C1 segment of cervical spinal cord (tissue), 14 donors: ENCODE results near the gene DGKD.

ENCODE experiments used
- DNase-seq, 14 donors: peaks; one replicate each; lab custom pipeline; 2025; lab: John Stamatoyannopoulos, UW

Gene DGKD

GRCh38 chr2:233338812-233339368, 15.4 kb upstream of the DGKD start:
- DNase-seq = no peak

DNA sequence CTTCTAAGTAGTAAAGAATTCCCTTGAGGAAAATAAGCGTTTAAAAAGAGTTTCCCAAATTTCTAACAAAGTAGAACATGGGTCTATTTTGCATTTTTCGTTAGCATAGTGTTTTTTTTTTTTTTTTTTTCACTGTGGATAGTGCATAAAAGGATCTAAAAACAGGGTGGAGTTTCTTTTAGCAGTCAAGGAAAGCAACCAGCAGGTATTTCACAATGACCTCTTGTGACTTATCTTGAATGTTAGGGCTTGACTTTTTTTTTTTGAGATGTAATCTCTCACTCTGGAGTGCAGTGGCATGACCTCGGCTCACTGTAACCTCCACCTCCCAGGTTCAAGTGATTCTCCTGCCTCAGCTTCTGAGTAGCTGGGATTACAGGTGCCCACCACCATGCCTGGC, 14.9 kb upstream of the DGKD start:
- DNase-seq = no peak

GRCh38 chr2:233341296-233341695, 13.0 kb upstream of the DGKD start:
- no peak for DNase-seq

DNA sequence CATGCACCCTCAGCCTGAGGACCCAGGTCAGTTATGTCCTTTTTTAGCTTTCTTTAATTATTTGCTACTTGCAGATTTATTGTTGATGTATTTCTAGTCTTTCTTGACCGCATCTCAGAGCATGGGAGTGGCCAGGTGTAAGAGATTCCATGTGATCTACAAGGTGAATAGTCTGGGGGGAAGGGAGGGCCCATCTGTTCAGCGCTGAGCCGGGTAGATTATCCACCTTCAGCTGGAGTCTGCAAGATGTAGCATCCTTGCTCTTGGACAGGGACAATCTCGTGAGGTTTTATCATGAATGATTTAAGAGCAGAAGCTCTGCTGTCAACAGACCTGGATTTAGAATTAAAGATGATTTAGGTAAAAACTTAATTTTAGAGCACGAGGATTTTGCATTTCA, 12.0 kb upstream of the DGKD start:
- no peak for DNase-seq

GRCh38 chr2:233343171-233343705, 11.1 kb upstream of the DGKD start:
- no peak for DNase-seq

- DNase-seq = no peak
These were observed 7.9 kb upstream of the DGKD start for GRCh38 chr2:233346376-233346775.

DNA sequence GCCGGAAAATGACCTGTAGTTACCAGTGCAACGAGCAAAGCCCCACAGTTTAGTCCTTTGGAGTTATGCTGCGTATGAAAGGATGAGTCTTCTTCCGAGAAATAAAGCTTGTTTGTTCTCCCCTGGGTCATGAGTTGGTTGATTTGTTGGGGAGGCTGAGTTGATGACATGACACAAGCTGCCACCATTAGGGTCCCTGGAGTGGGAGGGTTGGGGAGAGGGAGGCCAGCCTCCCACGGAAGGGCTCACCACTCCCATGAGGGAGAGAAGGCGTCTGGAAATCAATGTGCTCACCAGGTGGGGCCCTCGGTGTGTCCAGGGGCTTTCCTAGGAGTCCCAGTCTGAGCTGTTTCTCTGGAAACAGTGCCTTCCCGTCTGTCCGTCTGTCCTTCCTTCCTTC, 7.4 kb upstream of the DGKD start:
- peak in 3 of 14 donors; percentile 16 to 64 (median 45) for DNase-seq

DNA sequence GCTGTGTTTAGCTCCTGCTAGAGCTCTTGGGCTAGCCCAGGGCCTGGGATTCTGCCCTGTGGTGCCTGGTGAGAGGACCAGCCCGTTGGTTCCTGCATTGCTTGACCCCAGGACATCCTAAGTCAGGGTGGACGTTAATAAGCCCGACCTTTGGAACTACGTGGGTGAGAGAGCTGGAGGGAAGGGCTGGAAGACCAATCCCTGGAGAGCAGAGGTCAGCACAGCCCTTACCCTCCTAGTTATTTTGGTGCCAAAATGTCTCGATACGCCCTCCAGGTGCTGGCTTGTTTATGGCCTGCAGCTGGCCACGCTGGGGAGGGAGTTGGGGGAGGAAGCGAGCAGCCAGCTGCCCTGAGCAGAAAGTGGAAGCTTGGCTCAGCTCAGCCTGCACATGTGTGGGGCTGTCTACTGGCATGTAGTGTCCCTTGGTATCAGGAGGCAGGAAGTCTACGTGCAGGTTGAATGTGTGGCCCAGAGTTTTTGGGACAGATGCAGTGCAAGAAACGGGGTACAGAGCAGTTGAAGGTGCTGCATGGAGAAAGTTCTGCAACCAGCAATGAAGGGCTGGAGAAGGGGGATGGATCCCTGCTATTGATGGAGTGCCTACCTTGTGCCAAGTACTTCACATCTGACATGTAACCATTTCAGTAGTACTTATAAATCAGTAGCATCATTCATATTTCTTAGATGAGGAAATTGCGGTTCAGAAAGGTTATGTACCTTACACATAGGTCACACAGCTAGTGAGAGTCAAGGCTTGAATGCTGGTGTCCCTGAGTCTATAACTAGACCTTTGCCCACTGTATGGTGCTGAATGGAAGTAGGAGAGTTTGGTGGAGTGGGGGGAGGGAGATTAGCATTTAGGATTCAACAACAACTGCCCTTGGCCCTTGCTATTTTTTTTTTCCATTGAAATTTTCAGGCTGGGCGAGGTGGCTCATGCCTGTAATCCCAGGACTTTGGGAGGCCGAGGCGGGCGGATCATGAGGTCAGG, 5.0 kb upstream of the DGKD start:
- DNase-seq = peak in 8 of 14 donors; percentile 36 to 69 (median 52)

- peak in 1 of 14 donors; percentile 54 for DNase-seq
These were observed 3.6 kb upstream of the DGKD start for GRCh38 chr2:233350708-233351107.

GRCh38 chr2:233351423-233351822, 2.9 kb upstream of the DGKD start:
- no peak for DNase-seq

GRCh38 chr2:233352141-233352842, 2.0 kb upstream of the DGKD start:
- no peak for DNase-seq

GRCh38 chr2:233353101-233353768, 1.1 kb upstream of the DGKD start:
- peak in 2 of 14 donors; percentile 20 to 29 for DNase-seq

DNA sequence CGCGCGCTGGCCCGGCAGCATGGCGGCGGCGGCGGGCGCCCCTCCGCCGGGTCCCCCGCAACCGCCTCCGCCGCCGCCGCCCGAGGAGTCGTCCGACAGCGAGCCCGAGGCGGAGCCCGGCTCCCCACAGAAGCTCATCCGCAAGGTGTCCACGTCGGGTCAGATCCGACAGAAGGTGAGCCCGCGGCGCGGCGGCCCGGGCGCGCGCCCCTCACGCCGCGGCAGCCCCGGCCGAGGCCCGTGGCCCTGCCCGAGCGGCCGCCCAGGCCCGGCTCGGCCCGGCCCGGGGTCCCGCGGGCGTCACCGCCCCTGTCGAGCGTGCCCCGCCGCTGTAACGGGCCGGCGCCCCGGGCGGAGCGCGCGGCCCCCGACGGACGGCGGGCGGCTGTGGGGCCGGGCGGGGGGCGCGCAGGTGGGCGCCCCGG, 218 bp downstream of the DGKD start:
- no peak for DNase-seq

- DNase-seq = peak in 3 of 14 donors; percentile 27 to 82 (median 41)
These were observed 779 bp downstream of the DGKD start for GRCh38 chr2:233354971-233355574.

DNA sequence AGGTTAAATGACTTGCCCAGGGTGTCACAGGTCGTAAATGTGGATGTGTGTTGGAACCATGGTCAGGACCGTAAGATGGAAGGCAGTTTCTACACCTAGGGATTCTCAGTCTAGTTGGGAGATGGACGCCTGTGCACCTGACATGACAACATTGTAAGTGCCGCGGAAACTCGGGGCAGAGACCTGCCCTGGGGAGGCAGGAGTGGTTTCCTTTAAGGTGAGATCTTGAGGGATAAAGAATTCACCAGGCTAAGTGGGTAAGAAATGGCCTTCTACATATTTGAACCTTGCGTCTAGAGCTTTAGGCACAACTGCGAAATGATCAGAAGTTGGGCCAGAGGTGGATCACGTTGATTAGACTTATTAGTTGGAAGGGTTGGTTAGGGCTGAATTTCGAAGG, 1.6 kb downstream of the DGKD start:
- no peak for DNase-seq

DNA sequence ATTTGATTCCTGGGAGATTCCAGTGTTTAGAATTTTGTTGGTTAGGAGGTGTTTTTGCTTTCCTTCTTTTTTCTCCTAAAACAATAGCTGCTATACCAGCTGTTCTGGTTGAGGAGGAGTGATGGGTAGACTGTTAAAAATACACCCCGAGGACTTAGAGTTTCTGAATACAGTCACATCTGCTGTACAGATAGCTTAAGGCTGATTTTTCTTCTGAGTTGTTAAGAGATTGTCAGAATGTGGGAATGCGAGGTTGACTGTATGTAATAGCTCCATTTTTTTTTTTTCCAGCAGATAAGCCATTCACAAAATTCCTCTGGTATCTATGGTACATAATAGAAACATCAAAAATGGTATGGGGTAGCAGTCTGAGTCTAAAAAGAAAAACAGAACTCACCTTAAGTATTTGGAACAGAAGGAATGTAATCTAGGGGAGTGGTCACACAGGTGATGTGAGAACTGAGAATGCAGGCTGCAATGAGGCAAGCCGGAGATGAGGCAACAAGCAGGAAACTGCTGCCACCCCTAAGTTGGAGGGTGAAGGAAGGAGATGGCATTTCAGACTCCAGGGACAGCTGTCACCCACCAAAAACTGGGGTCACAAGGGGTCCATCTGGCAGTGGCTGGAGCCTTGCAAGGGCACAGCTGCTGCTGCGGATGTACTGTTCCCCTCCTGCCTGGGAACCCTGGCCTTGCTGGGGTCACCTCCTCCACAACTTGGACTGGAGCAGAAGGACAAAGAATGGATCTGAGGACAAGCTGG, 2.4 kb downstream of the DGKD start:
- DNase-seq = no peak

GRCh38 chr2:233358335-233358734, 4.0 kb downstream of the DGKD start:
- no peak for DNase-seq

DNA sequence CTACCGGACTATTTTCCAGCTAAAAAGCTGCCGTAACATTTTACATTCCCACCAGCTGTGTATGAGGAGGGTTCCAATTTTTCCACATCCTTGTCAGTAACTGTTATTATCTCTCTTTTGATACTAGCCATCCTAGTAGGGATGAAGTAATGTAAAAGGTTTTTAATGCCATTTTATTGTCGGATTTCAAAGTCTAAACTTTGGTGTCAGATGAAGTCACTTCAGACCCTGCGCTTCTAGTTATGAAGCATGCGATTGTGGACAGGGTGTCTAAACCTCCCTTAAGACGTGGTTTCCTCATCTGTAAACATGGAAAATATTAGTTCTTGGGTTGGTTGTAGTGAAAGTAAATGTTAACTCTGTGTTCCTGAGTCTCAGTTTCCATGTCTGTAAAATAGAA, 4.7 kb downstream of the DGKD start:
- DNase-seq = no peak

DNA sequence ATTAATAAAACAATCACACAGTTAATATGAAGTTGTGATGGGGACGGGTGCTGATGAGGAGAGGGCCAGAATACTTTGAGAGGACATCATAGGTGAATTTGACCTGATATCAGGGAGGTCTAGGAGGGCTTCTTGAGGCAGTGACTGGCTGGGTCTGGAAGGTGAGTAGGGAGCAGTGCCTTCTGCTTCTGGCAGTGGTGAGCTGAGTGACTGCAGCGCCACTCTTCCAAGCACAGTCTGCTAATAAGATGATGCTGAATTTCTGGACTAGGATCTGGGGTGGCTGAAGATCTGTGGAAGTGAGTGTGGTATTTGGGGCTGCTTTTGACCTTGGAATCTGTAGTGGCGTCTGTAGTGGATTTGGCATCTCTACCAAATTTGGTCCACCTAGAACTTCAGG, 5.5 kb downstream of the DGKD start:
- peak in 1 of 14 donors; percentile 67 for DNase-seq

DNA sequence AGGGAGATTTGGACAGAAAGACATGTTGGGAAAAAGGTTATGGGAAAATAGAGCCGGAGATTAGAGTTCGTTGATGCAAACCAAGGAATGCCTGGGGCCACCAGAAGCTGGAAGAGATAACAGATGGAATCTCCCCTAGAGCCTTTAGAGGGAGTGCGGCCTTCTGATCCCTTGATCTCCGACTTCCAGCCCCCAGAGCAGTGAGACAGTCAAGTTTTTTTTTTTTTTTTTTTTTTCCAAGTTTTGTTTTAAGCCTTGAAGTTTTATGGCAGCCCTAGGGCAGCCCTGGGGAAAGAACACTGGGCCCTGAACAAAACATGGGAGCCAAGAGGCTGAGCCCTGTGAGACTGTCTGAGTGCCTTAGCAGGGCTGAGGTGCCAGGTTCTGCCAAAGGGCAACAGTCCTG, 6.5 kb downstream of the DGKD start:
- DNase-seq = no peak
